ENCODE results near the gene CLPTM1L.
"Not testable (repeated sequence)": the region's sequence is repeated elsewhere in the genome, so short reads cannot be mapped to it uniquely, and the experiment has no call there.

Gene CLPTM1L

DNA sequence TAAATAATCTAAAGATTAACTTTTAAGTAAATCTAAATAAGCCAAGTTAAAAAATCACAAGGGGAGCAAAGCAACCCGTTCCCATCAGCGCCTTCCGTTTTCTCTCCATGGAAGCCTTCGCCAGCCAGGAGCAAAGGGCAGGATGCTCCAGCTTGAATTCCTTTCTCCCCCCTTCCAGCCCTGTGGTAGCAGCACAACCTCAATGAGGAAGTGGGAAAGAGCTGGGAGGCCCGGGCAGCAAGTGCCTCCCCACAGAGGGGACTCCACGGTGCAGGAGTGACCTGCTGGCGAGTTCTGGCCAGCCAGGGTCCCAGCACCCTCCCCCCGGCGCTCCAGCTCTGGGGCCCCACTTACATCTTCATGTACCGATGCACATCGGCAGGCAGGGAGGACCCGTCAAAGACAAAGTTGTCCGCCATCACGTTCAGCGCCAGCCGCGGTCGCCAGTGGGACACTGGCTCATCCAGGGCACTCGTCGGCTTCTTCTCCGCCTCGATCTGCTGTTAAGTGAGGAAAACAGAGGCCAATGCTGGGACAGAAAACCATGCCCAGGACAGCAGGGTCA, 6.3 kb downstream of the CLPTM1L start:
- no peak for DNase-seq

DNA sequence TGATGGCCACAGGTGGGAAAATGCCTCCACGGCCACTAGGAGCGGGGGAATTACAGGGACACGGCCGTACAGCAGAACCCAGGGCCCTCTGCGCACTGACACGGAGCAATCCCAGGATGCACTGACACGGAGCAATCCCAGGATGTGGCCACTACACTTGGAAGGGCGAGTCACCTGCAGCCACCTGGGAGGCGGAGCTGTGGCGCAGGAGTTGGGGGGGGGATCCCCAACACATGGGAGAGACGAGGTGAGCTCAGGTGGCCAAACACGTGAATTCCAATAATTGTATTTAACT, 6.8 kb downstream of the CLPTM1L start:
- no peak for DNase-seq

DNA sequence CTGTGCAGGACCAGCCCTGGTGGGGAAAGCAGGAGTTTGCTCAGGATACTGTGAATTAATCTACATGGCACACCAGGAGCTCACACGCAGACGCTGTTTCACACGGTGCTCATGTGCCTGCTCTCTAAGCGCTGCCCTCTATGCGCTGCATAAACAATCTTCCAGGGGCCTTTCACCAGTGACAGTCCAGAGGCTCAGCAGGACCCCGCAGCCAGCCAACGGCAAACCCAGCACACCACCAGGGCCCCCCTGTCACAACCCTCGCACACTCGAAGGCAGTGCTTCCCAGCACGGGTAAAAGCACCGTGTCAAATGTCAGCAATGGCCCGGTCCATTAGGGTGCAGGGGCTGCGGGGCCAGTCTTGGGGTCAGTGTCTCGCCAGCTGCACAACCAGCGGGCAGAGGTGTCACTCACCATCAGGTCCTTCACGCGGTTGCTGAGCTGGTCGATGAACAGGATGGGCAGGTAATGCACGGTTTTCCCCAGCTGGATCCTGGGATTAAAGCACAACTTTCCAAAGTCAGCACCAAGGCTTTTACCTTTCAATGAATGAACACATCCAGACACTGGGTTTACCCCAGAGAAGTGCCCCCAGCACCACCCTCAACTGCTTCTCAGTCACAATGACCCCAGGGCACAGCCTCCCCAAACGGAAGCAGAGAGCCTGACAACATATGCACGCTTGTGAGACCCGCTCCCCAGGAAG, 7.3 kb downstream of the CLPTM1L start:
- DNase-seq = no peak

DNA sequence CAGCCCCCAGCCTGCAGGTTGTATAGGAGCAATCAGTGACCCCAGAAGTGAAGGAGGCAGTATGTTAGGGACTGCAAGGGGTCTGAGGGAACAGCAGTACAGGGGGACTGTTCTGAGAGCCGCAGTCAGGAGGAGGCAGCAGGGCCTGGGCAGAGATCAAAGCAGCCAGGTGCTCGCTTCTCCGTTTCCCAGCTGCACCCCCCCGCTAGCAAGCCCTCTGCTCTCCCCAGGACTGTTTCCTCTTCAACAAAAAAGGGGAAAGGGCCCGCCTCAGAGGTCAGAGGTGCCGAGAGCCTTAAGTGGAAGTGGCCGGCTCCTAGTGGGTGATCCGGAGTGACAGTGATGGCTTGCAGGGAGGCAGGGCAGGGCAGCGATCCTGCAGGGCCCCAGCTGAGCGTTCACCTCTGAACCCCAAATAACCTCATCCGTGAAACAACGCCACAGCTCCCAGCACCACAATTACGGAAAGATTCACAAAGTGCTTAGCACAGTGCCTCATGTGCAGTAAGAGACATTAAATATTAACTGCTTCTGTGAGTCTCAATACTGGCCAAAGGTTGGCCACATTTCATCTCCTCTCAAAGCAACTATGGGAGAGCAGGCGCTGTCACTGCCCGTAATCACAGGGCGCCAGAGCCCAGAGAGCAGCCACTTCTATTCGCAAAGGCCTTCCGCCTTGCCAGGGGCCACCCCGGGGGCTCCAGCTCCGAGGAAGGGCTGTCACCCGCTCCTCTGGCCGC, 8.0 kb downstream of the CLPTM1L start:
- no peak for DNase-seq

DNA sequence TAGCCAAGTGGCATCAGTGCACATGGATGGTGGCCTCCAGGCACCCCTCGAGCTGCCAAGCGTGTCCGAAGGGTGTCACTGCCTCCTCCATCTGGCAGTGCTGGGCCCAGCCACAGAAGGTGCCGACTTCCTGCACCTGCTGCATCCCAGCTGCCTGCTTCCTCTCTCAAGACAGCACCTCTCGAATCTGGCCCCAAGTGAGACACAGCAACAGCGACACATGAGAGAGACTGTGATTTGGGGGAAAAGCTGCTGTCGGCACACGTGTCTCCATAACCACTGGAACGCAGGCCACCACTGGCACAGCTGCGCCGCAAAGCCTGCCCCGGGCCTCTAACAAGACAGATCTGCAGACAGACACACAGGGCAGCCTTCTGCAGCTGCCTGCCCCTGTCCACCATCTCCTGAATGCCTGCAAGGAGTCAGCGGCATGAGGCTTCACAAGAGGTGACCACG, 8.8 kb downstream of the CLPTM1L start:
- DNase-seq = no peak

DNA sequence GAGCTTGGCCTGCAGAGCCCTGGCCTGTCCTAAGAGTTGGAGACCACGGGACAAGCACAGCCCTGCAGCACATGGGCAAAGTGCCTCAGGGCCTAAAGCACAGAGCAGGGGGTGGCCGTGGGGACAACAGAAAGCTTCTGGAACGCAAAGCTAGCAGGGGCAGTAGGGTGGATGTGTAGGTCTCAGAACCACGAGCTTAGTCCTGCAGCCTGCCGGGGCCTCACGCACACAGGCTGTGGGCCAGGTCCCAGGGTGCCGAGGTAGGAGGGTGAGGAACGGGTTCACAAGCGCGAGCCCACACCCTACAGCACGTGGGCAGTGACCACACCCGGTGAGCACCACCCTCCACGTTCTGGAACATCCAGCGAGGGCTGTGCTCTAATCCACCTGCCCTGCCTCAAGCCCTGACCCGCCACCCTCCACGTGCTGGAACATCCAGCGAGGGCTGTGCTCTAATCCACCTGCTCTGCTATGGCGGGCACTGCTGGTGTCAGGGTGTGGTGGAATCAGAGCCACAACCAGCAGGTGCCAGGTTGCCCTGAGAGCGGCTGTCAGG, 9.3 kb downstream of the CLPTM1L start:
- DNase-seq = no peak

DNA sequence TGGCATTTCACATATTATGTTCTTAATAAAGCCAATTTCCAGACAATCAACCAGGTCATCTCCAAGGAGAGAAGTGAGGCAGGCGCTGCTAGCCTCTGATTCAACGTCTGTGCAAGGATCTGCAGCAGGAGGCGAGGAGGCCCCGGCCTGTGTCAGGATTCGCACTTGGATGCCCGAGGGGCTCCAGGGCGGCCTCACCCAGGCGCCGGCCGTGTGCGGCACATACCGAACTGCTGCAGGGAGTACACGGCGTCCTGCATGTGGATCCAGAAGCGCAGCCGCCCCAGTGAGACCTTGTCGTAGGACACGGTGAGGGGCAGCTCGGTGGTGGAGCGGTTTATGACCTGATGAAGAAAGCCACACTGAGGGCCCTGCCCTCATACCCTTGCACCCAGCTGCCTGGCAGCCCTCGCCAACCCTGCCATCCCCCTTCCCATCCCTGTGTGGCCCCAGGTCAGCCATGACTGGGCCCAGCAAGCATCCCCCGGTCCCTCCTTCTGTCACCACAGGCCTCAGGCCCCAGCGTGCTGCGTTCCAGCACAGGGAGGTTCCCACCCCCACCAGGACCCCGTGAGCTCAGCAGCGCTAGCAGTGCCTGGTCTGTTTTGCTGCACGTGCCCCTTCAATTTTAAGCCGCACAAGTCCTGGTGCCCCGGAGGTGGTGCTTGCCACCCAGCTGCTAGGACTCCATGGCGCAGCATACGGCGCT, 9.9 kb downstream of the CLPTM1L start:
- no peak for DNase-seq

DNA sequence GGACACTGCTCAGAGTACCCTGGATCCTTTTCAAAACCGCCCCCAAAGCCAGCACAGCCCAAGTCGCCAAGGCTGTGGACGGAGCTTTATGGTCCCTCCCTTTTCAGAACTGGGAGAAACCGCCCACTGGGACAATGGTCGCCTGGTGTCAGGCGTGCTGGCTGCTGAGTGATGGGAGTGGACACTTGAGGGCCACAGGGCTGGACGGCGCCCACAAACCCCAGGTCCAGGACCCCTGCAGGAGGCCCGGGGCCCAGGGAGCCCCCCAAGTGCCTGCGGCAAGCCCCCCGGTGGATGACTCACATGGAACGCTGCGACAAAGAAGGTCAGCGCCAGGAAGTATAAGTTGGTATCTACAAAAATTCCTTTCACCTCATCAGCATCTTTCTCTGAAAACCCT, 10.9 kb downstream of the CLPTM1L start:
- DNase-seq = no peak

DNA sequence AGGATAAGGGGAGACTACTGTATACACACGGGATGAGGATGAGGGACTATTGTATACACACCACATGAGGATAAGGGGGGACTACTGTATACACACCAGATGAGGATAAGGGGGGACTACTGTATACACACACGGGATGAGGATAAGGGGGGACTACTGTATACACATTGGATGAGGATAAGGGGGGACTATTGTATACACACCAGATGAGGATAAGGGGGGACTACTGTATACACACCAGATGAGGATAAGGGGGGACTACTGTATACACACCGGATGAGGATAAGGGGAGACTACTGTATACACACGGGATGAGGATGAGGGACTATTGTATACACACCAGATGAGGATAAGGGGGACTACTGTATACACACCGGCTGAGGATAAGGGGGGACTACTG, 11.6 kb downstream of the CLPTM1L start:
- DNase-seq = not testable (repeated sequence)

DNA sequence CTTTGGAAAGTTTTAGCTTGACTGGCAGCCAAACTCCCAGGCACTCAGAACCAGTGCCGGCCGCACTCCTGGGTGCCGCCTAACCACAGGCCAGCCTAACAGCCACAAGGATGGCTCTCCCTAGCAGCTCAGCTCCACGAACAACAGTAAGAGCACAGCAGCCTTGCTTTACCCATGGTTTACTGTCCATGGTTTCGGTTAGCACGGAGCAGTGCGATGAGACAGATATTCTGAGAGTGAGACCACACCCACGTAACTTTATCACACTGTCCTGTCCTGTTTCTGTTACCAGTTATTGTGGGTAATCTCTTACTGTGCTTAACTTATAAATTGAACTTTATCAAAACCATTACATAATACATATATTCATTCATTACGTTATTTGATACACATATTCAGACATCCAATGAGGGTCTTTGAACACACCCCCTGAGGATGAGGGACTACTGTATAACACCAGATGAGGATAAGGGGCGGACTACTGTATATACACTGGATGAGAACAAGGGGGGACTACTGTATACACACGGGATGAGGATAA, 12.4 kb downstream of the CLPTM1L start:
- no peak for DNase-seq

DNA sequence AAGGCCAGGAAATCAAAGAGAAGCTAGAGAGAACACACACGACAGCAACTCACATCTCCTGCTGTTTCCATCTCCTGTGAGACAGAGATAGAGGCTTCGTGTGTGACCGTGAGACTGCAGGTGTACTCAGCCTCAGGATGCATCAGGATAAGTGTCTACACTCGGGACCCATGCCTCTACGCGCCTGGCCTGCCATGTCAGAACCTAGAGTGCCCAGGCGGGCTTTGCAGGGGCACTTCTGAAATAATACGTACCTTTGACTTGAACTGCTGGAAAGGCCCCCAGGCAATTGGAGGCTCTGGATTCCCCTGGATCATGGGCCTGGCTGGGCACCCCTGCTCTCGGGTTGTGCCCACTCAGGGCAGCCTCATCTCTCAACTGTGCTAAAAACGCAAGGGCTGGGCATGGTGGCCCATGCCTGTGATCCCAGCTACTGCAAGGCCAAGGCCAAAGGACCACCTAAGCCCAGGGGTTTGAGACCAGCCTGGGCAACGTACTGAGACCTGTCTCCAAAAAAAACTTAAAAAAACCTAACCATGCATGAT, 13.0 kb downstream of the CLPTM1L start:
- no peak for DNase-seq

DNA sequence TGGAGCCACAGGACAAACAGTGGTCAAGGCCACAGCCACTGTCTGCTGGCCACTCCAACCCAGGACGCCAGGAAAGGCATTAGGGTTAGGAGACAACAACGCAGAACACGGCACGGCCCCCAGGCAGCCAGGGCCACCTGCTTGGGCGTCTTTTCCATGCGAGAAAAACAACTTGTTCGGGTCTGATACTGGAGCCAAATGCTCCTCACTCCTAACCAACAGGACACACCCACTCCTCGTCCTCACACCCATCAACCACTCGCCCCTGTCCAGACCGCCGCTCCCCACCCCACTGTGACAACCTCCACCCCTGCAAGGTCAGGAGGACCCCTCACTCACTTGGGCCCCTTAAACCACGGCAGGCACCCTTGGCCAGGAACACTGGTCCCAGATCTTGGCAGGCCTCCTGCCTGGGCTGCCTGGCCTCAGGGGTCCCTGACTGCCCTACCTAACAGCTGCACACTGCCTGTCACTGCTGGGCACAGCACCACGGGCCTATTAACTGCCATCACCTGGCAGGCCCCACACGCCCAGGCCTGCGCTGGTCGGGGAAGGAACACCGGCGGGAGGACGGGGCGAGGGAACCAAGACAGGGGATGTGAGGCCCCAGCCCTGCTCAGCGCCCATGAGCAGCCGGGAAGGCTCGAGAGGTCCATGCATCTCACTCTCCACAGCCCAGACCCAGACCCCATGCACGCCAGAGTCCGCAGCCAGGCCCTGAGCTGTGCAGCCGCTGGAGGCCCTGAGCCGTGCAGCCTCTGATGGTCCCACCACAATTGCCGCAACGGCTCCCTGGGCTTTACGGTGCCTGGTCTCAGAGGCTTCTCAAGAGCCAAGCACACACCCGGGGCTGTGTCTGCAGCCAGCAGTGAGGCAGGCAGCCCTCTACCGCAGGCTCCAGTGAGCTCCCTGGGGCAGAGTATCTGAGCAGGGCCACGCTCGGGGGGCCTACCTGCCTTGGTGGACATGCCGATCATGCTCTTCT, 13.8 kb downstream of the CLPTM1L start:
- no peak for DNase-seq

DNA sequence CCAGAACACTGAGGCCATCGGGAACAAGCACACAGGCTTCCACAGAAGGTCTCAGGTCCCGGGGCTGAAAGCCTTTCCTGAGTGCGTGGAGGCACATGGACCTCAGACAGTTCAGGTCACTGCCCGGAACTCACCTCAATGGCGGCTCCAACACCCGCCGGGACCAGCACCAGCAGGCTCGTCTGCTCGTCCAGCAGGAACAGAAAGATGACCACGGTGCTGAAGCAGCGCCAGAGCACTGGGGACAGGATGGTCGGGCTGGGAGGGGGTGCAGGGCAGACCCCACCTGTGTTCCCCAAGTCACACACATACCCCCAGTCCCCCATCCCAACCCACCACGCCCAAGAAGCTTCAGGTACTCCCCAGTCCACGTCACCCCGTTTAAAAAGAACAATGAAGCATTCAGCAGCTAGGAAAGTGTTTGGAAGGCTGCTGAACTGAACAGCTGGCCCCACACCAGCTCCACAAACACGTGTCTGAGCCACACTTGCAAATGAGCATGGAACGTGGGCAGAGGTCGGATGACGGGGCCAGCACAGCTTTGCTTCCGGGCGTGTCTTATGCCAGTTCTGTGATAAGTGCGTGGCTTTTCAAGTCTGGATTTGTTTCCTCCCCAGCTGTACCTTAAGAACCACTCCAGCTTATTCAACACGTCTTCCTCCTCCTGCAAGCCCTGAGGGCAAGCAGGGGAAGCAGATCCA, 14.6 kb downstream of the CLPTM1L start:
- DNase-seq = no peak

DNA sequence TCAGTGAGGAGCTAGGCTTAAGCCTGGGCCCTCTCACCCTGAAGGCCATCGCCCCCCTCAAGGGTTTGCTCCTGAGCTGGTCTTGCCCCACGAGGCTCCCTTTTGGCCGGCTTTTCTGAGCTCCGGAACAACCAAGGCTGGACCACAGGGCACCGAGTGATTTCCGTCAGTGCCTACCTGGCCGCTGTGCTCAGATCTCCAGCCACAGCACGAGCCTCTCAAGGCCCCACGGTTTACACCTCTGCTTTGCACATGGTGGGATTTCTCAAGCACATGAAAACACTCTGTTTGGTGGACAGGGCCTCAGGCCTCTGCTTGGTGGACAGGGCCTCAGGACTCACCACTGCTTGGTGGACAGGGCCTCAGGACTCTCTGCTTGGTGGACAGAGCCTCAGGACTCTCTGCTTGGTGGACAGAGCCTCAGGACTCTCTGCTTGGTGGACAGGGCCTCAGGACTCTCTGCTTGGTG, 15.8 kb downstream of the CLPTM1L start:
- DNase-seq = no peak

DNA sequence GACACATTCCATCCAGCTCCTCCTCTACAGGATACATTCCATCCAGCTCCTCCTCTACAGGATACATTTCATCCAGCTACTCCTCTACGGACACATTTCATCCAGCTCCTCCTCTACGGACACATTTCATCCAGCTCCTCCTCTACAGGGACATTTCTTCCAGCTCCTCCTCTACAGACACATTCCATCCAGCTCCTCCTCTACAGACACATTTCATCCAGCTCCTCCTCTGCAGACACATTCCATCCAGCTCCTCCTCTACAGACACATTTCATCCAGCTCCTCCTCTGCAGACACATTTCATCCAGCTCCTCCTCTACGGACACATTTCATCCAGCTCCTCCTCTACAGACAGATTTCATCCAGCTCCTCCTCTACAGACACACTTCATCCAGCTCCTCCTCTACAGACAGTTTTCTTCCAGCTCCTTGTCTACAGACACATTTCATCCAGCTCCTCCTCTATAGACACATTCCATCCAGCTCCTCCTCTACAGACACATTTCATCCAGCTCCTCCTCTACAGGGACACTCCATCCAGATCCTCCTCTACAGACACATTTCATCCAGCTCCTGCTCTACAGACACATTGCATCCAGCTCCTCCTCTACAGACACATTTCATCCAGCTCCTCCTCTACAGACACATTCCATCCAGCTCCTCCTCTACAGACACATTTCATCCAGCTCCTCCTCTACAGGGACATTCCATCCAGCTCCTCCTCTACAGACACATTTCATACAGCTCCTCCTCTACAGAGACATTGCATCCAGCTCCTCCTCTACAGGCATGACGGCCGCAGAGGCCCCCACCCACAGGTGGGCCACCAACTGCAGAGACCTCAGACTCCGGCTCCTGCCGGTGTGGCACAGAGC, 16.4 kb downstream of the CLPTM1L start:
- not testable (repeated sequence) for DNase-seq

DNA sequence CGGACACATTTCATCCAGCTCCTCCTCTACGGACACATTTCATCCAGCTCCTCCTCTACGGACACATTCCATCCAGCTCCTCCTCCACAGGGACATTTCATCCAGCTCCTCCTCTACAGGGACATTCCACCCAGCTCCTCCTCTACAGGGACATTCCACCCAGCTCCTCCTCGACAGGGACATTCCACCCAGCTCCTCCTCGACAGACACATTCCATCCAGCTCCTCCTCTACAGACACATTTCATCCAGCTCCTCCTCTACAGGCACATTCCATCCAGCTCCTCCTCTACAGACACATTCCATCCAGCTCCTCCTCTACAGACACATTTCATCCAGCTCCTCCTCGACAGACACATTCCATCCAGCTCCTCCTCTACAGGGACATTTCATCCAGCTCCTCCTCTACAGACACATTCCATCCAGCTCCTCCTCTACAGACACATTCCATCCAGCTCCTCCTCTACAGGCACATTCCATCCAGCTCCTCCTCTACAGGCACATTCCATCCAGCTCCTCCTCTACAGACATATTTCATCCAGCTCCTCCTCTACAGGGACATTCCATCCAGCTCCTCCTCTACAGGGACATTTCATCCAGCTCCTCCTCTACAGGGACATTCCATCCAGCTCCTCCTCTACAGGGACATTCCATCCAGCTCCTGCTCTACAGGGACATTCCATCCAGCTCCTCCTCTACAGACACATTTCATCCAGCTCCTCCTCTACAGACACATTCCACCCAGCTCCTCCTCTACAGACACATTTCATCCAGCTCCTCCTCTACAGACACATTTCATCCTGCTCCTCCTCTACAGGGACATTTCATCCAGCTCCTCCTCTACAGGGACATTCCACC, 17.8 kb downstream of the CLPTM1L start:
- not testable (repeated sequence) for DNase-seq

DNA sequence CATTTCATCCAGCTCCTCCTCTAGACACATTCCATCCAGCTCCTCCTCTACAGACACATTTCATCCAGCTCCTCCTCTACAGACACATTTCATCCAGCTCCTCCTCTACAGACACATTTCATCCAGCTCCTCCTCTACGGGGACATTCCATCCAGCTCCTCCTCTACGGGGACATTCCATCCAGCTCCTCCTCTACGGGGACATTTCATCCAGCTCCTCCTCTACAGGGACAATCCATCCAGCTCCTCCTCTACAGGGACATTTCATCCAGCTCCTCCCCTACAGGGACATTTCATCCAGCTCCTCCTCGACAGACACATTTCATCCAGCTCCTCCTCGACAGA, 18.4 kb downstream of the CLPTM1L start:
- DNase-seq = not testable (repeated sequence)

DNA sequence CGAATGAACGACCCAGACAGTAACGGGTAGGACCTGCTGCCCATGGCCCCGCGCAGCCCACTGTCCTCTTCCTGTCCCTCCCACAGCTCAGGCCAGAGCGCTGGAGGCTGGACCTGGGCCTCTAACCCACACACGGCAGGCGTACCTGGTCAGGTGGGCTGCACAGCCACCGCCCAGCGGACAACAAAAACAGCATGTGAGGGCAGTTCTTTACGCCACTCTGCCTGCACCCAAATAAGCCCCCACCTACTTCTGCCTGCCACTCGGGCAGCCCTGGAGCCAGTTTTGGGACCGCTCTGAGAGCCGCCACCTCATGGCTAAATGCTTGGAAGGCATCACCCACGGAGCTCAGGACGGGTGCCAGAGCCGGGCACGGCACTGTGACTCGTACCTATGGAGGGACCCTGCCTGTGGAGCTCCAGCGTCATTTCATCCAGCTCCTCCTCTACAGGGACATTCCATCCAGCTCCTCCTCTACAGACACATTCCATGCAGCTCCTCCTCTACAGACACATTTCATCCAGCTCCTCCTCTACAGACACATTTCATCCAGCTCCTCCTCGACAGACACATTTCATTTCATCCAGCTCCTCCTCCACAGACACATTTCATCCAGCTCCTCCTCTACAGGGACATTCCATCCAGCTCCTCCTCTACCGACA, 18.9 kb downstream of the CLPTM1L start:
- no peak for DNase-seq

All from suppressor macrophage (primary cell).